ENCODE measurements around the gene ABCC10.

GRCh38 chr6:43493230-43493629 is 65.9 kb downstream of the ABCC10 start:
- TF ChIP-seq POLR2A (IDR thresholded peaks at IDR 0.05) = no peak
- no peak for TF ChIP-seq CTCF (IDR thresholded peaks at IDR 0.05)
- TF ChIP-seq EP300 (IDR thresholded peaks at IDR 0.05) = no peak

Data from ovary (tissue), 3 donors.